ENCODE data around the gene RBM33.

Gene RBM33

GRCh38 chr7:155796381-155797261 lies 152.2 kb downstream of the RBM33 start:
- H3K27ac ChIP-seq: no peak overlapping the region
- TF ChIP-seq CTCF (conservative IDR thresholded peaks at IDR 0.05) (peak; percentile 96), ZFX (IDR thresholded peaks at IDR 0.05) (no peak)

- TF ChIP-seq ZFX (IDR thresholded peaks at IDR 0.05): no peak
- TF ChIP-seq CTCF (conservative IDR thresholded peaks at IDR 0.05): peak; percentile 63
- H3K27ac ChIP-seq: no peak overlapping the region
These were observed 153.1 kb downstream of the RBM33 start for GRCh38 chr7:155797262-155798250.

GRCh38 chr7:155798673-155799439 lies 154.4 kb downstream of the RBM33 start:
- peak overlapping the region; percentile 6 for H3K27ac ChIP-seq
- TF ChIP-seq CTCF (conservative IDR thresholded peaks at IDR 0.05) (no peak), ZFX (IDR thresholded peaks at IDR 0.05) (no peak)

GRCh38 chr7:155799514-155799913 lies 155.1 kb downstream of the RBM33 start:
- peak overlapping the region; percentile 6 for H3K27ac ChIP-seq
- TF ChIP-seq ZFX (IDR thresholded peaks at IDR 0.05) (no peak), CTCF (conservative IDR thresholded peaks at IDR 0.05) (no peak)

GRCh38 chr7:155800301-155800700 lies 155.8 kb downstream of the RBM33 start:
- no peak overlapping the region for H3K27ac ChIP-seq
- TF ChIP-seq ZFX (IDR thresholded peaks at IDR 0.05) (no peak), CTCF (conservative IDR thresholded peaks at IDR 0.05) (no peak)

- no peak overlapping the region for H3K27ac ChIP-seq
- TF ChIP-seq ZFX (IDR thresholded peaks at IDR 0.05) (no peak), CTCF (conservative IDR thresholded peaks at IDR 0.05) (no peak)
These were observed 156.3 kb downstream of the RBM33 start for GRCh38 chr7:155800741-155801267.

Data from C4-2B (cell line).